ENCODE data around the gene STK11IP.

DNA sequence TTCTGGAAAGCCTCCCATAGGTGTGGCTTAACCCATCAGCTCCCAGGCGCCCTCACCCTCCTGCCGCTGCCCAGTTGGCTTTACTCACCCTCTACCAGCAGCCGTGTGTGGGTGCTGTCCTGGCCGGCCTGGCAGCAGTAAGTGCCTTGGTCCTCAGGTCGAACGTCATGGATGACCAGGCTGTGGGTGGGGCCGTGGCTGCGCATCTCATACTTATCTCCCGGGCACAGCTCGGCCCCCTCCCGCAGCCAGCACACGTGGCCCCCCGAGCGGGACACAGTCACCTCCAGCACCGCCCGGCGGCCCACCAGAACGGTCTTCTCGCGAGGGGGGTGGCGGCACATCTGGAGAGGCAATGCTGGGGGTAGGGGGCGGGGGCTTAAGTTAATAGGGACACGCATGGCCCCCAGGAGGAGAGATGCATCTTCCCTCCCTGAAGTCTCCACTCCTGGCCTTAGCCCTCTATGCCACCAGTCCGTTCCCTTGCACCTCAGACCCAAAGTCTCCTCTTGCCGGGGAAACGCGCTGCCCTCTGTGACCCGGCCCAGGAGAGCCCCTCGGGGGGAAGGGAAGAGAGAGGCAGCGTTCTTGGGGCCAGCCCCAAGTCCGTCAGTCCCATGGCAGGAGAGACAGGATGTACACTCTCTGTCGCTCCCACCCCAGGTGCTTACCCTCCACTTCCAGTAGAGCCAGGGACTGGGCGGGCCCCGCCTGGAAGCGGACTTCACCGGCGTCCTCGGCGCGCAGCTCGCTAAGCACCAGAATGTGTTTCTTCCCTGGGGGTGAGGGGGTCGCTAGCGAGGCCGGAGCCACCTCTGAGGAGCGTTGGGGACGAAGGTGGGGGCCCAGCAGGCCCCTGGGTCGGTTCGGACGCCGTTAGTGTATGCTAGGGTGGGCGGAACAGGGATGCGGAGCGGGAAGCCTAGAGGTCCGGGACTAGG lies 45.9 kb upstream of the STK11IP start:
- TF ChIP-seq, protein P1, sequence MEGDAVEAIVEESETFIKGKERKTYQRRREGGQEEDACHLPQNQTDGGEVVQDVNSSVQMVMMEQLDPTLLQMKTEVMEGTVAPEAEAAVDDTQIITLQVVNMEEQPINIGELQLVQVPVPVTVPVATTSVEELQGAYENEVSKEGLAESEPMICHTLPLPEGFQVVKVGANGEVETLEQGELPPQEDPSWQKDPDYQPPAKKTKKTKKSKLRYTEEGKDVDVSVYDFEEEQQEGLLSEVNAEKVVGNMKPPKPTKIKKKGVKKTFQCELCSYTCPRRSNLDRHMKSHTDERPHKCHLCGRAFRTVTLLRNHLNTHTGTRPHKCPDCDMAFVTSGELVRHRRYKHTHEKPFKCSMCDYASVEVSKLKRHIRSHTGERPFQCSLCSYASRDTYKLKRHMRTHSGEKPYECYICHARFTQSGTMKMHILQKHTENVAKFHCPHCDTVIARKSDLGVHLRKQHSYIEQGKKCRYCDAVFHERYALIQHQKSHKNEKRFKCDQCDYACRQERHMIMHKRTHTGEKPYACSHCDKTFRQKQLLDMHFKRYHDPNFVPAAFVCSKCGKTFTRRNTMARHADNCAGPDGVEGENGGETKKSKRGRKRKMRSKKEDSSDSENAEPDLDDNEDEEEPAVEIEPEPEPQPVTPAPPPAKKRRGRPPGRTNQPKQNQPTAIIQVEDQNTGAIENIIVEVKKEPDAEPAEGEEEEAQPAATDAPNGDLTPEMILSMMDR (IDR thresholded peaks at IDR 0.05; ENCODE audit: insufficient read depth, low read length): no peak
- no peak for TF ChIP-seq POLR2AphosphoS5 (IDR thresholded peaks at IDR 0.05; ENCODE audit: low read depth)
